Measurements from ENCODE around the gene SUCNR1. TPM values are rescaled to one million over a fixed set of nuclear protein-coding genes. Genes with fewer than 3 reads are reported as not detected.

Gene SUCNR1
- total RNA-seq, 2 donors from 2014 or later: 0.05 to 0.42 TPM

- no peaks in the 10 kb centered on the region for H3K36me3 ChIP-seq
- H3K4me3 ChIP-seq: no peak overlapping the region
- intact Hi-C loops (cut with DNase I): no loop called here
- DNase-seq: no peak
- H3K27ac ChIP-seq: no peak overlapping the region
- H3K4me1 ChIP-seq: no peaks in the 10 kb centered on the region
- no peak overlapping the region for H3K9ac ChIP-seq (ENCODE audit: low read depth in 2 of 2, low read length in 2 of 2)
- no peaks in the 10 kb centered on the region for H3K9me3 ChIP-seq
- no peak for TF ChIP-seq CTCF (IDR thresholded peaks at IDR 0.05)
- H3K27me3 ChIP-seq: no peaks in the 10 kb centered on the region
Observed at GRCh38 chr3:151875759-151876158, 2.3 kb downstream of the SUCNR1 start.

DNA sequence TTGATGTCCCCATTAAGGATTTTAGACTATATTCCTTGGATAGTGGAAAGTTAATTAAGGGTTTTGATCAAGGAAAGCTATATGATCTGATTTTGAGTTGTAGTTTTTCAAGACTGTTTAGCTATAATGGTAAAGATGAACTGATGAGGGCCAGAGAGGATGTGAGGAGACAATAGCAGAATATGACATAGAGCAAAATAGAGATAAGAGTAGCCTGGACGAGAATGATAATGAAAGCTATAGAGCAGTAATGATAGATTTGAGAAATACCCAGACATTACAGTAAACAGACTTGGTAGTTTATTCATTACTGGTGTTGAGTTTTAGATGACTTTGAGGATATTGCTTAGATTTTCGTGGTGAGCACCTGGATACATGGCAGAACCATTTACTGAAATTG, 3.8 kb downstream of the SUCNR1 start:
- H3K27me3 ChIP-seq: no peaks in the 10 kb centered on the region

GRCh38 chr3:151878465-151878864, 5.0 kb downstream of the SUCNR1 start:
- H3K36me3 ChIP-seq: no peaks in the 10 kb centered on the region
- H3K27ac ChIP-seq: no peak overlapping the region
- no peaks in the 10 kb centered on the region for H3K4me1 ChIP-seq
- no peak overlapping the region for H3K4me3 ChIP-seq
- H3K27me3 ChIP-seq: no peaks in the 10 kb centered on the region
- no peak overlapping the region for H3K9ac ChIP-seq (ENCODE audit: low read depth in 2 of 2, low read length in 2 of 2)
- no peak for TF ChIP-seq CTCF (IDR thresholded peaks at IDR 0.05)
- DNase-seq: no peak
- intact Hi-C loops (cut with DNase I): no loop called here
- H3K9me3 ChIP-seq: no peaks in the 10 kb centered on the region

More for the DNA sequence above, 3.8 kb downstream of the SUCNR1 start:
- Histone ChIP-seq H3K9me3 (no peaks in the 10 kb centered on the region), H3K4me1 (no peaks in the 10 kb centered on the region), H3K4me3 (no peak overlapping the region), H3K9ac (ENCODE audit: low read depth in 2 of 2, low read length in 2 of 2) (no peak overlapping the region), H3K27ac (no peak overlapping the region), H3K36me3 (no peaks in the 10 kb centered on the region)
- intact Hi-C loops (cut with DNase I): no loop called here
- no peak for DNase-seq
- TF ChIP-seq CTCF (IDR thresholded peaks at IDR 0.05): no peak

GRCh38 chr3:151879037-151879436, 5.6 kb downstream of the SUCNR1 start:
- Histone ChIP-seq H3K9me3 (no peaks in the 10 kb centered on the region), H3K4me1 (no peaks in the 10 kb centered on the region), H3K27ac (no peak overlapping the region), H3K27me3 (no peaks in the 10 kb centered on the region), H3K9ac (ENCODE audit: low read depth in 2 of 2, low read length in 2 of 2) (no peak overlapping the region), H3K4me3 (no peak overlapping the region), H3K36me3 (no peaks in the 10 kb centered on the region)
- DNase-seq: no peak
- intact Hi-C loops (cut with DNase I): no loop called here
- TF ChIP-seq CTCF (IDR thresholded peaks at IDR 0.05): no peak

GRCh38 chr3:151879679-151880415, 6.4 kb downstream of the SUCNR1 start:
- H3K4me3 ChIP-seq: no peak overlapping the region
- no peaks in the 10 kb centered on the region for H3K9me3 ChIP-seq
- H3K27ac ChIP-seq: no peak overlapping the region
- DNase-seq: no peak
- no peak for TF ChIP-seq CTCF (IDR thresholded peaks at IDR 0.05)
- H3K36me3 ChIP-seq: no peaks in the 10 kb centered on the region
- no peaks in the 10 kb centered on the region for H3K4me1 ChIP-seq
- H3K9ac ChIP-seq (ENCODE audit: low read depth in 2 of 2, low read length in 2 of 2): no peak overlapping the region
- intact Hi-C loops (cut with DNase I): no loop called here
- H3K27me3 ChIP-seq: no peaks in the 10 kb centered on the region

Data from colonic mucosa (tissue), 4 donors.